GM19452 (cell line): ENCODE data around the gene TNP2.

Source experiments
- ATAC-seq: cut with Tn5 transposase; IDR thresholded peaks from one replicate; pipeline ENCODE4 v1.9.1; 2021; ENCODE audit not compliant: unreplicated experiment

Gene TNP2

DNA sequence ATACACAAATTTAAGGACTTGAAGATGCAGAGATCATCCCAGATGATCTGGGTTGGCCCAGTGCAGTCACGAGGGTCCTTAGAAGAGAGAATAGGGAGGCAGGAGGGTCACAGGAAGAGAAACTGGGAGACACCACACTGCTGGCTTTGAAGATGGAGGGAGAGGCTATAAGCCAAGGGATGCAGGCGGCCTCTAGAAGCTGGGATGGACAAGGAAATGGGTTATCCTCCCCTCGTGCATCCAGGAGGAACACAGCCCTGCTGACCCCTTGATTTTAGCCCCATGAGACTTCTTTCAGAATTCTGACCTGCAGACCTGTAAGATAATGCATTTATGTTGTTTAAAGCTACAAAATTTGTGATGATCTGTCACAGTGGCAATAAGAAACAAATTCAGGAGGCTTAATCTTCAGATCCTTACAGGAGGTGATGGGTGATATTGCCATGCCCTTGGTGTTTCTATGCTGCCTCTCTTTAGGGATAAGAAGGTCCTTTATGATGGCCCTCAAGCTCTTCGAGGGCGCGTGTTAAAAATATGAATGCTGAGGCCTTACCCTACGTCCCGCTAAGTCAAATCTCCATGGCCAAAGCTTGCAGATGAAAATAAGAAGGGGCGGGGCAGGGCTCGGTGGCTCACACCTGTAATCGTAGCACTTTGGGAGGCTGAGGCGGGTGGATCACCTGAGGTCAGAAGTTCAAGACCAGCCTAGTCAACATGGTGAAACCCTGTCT is 8.6 kb upstream of the TNP2 start:
- ATAC-seq, result no peak

DNA sequence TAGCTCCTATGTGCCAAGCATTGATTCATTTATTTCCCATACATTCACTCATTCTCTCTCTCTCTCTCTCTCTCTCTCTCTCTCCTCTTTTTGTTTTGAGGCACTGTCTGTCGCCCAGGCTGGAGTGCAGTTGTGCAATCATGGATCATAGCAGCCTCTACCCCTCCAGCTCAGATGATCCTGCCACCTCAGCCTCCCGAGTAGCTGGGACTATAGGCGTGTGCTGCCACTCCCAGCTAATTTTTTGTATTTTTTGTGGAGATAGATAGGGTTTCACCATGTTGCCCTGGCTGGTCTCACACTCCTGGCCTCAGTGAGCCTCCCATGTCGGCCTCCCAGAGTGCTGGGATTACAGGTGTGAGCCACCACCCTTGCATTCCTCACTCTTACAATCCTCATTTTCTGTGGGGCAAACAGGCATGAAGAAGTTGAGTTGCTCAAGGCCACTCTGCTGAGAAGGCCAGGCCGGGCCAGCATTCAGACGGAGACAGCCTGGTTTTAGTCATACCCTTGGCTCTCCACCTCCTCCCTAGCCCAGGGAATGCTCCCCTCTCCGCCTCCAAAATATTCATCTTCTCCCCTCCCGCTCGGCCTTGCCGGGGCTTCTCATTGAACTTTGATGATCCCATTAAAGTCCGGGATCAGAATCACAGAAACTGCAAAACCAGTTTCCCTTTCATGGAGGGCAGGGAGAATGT is 7.9 kb upstream of the TNP2 start:
- no peak for ATAC-seq

DNA sequence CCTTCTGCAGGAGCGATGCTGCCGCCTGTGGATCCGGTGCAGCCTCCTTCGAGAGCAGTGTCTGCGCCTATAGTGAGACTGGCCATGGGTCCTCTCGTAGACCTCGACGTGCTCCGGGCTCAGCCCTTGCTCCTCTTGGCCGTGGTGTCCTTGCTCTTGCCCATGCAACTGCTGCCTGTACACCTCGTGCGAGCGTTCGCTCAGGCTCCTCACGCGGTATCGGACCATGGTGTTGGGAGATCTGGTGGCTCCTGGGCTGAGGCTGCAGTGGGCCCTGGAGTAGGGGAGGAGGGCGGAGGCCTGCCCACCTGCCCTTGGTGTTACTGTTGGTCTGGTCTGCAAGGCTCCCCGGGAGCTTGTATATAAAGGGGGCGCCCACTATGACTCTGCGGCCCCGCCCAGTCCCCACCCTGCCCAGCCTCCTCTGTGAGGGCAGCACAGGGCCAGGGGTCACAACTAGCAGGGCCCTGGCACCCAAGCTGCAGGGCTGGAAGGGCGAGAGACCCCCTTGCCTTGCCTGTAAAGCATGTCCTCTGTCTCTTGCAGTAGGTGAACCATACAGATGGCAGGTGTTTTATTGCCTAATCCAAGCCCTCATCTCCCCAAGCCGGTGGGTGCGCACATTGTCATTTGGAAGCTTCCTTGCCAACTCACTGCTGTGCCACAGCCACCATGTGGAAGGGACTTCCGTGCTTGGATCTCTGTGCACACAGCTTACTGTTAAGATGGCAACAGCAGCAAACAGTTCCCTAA is 7.2 kb upstream of the TNP2 start, which contains the start of gene PRM2:
Gene PRM2 (minus strand): TSS at position 338 of the 753 bp plus-strand sequence. CDS start 110 bp downstream, at position 228.
- no peak for ATAC-seq

DNA sequence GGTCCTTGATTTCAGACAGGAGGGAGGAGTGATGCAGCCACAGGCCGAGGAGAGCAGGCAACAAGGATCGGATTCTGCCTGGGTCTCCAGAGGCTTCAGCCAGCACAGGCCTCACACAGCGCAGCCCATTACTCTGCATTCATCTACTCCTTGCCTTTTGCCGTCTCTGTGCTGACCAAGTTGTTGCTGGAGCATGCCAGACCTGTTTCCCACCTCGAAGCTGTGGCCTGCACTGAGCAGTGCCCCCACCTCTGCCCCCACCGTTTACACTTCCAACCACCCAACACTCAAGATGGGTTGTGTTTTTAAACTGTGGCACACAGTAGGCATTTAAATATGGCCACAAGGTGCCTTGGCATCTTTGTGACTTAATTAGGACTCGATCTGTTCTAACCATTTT is 5.8 kb upstream of the TNP2 start:
- ATAC-seq, result no peak

DNA sequence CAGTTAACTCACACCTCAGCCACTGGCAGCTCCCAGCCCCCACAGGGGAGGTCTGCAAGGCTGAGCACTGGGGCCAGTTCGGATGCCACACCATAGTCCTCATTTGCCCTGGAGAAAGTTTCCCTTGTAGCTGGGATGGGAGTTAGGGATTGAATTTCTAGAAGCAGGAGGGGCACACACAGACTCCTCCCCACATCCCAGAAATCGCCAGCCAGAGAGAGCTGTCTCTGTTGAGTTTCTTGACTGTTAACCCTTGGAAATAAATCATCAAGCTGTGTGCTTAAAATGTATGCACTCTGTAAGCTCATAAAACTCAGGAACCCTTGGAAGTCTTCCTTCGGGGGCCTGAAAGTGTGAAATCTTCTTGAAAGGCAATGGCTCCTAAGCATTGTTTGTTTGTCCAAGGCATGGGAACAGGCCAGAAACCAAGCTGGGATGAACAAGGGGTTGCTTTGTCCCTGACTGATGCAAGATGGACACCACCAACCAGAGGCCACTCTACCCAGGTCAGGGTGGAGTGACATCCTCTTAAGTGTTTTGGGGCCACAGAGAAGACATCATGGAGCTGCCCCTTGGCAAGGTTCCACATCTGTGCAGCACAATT is 4.7 kb upstream of the TNP2 start:
- no peak for ATAC-seq

DNA sequence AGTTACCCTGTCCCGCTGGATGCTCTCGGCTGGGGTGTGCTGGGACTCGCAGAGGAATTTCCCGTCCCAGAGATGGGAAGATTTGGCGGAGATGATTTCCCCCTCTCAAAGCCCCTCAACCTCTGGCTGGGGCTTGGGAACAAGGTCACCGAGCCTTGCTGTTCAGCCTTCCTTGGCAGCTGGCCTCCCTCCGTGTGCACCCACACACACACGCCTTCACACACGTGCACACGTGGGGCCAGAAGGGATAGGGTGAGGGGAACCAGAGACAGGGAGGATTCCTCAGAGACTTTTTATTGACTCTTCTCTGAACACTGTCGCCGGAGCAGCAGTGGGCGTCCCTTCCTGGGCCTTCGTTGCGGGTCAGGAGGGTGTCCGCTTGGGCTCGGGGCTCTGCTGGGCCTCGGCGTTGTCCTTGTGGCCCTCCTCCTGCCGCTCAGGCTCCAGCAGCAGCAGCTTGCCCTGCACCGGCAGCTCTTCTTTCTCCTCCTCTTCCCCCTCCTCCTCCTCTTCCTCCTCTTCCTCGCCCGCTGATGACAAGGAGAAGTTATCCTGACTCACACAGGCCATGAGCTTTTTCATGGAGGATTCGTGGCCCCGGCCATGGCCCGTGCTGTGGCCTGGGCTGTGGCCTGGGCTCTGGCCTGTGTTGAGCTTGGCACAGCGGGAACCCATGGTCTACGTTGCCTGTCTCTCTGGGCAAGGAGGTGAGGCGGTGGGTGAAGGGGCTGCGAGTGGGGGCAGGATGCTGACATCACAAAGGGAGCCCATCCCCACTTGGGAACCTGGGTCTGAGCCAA is 4.0 kb upstream of the TNP2 start, which contains the start of gene PRM3:
Gene PRM3 (minus strand): TSS at position 709 of the 800 bp plus-strand sequence. CDS start 34 bp downstream, at position 675.
- no peak for ATAC-seq

DNA sequence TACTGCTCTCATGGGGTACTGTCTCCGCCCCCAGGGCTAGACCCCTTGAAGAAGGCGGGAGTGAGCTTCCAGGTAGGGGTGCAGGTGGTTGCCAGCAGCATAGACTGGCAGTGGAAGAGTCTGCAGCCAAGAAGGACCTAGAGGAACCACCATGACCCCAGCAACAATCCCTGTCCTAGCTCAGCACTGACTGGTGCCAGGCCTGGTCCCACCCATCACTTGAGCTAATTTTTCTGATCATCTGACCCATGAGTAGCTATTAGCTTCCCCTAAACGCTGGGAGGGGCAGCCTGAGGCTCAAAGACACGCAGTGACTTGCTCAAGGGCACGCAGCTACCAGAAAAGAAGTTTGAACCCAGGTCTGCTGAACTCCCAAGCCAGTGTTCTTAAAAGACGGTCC is 3.4 kb upstream of the TNP2 start:
- no peak for ATAC-seq

DNA sequence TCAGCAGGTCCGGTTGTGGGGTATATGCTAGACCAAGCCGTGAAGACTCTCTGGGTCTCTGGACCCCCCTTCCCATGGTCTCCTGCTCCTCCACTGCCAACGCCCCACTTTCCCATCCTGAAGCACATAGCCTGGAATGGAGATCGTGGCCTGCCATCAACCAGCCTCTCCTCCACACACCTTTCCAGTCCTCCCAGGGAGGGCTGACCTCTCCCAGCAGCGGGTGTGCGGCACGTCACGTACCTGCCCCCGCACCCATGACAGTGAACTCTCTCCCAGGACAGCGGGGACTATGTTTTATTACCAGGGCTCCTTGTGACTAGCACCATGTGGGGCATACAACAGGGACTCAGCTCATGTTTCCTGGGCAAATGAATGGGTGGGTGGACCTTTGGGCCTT is 2.5 kb upstream of the TNP2 start:
- ATAC-seq, result no peak

DNA sequence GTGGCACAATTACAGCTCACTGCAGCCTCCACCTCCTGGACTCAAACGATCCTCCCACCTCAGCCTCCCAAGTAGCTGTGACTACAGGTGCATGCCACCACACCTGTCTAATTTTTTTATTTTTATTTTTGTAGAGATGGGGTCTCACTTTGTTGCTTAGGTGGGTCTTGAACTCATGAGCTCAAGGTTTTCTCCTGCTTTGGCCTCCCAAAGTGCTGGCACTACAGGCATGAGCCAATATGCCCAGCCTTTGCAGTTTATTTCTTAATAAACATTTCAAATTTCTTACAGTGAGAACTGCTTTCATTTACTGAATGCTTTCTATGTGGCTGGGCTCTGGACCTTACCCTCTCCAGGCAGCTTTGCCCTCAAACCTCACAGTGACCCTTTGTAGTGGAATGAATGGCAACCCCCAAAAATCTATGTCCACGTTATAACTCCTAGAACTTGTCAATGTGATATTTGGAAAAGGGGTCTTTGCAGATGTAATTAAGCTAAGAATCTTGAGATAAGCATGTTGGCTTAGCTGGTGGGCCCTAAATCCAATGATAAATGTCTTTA is 1.6 kb upstream of the TNP2 start:
- no peak for ATAC-seq

DNA sequence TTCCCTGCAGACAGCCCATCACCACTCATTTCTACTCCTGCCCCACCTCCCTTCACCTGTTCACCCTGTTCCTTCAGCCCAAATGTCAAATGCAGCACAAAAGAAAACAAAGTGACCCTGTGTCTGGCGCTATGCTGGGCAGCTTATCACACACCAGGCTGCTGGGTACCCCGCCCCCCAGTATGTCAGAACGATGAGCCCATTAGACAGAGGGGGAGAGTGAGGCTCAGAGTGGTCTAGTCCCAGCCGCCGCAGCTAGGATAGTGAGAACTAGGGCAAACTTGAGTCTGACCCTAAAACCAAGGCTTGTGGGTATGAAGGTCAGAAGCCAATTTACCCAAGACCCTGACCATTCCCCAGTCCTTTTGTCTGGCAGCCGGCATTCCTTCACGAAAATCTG is 4.0 kb downstream of the TNP2 start:
- no peak for ATAC-seq

DNA sequence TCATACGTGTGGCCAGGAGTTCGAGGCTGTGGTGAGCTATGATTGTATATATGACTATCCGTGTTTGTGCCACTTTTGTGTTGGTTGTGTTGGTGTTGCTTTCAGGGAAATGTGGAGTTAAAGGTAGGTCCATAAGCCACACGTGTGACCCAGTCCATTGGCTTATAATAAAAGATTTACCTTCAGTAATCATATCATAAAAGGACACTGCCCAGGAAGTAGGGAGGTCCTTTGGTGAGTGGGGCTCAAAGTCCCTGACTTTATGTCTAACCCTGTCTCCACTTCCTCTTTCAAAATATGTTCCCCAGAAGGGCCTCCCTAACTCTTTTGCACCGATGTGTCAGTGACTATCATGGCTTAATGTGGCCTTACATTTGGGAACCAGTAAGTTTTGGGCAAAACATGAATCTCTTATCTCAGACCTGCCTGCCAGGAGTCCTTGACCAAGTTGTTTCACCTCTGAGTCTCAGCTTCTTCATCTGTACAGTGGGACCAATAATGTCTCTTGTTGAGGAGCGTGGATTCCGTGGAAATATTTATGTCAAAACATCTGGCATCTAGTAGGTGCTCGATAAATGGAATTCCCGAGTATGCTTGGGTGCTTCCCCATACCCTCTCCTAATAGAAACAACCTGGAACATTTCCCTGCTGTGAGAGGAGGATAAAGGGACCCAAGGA is 4.8 kb downstream of the TNP2 start:
- no peak for ATAC-seq

DNA sequence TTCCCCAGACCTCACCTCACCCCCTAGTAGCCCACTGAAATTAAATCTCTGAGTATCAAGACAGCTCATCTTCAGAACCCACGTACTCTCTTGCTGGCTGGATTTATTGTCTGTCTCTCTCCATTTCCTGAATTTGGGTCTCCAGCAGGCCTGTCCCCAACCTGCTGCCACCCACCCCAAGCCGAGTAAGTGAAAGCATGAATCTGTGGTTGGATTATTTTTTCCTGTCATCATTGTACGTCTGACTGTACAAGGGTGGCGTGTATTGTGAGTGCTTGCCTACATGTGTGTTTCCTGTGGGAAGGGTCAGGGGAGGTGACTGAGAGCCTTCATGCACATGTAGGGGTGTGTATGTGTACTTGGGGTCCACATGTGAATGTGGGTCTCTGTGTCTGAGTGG is 5.4 kb downstream of the TNP2 start:
- ATAC-seq, result no peak

DNA sequence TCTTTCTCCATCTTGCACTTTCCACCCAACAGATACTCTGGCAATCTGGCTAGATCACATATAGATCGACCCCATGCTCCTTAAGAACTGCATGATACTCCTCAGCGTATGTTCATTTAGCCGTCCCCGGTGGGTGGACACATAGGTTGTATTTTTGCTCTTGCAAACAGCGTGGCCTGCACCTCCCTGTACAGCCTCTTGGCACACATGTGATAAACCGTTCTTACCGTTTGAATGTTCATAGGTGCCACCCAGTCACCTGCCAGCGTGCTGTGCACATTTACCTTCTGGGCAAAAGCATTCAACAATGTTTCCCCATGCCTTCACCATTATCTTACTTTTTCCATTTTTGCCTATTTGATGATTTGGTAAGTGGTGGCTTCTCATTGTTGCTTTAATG is 6.2 kb downstream of the TNP2 start:
- no peak for ATAC-seq

DNA sequence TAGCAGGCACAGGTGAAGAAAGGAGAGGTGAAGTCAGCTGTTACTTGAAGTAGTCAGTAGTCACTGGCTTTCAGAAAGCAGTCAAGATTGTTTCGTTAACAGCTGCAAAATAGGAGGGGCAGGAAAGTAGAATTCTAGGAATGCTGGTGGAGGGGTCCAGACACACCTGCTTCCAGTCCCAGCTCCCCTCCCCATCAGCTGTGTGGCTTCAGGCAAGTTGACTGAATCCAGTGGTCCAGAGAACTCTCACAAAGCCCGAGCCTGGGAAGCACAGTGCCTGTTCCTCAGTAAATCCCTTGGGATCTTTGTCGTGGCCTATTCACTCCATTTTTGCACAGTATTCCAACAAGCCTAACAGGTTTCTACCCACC is 8.5 kb downstream of the TNP2 start:
- ATAC-seq, result no peak

DNA sequence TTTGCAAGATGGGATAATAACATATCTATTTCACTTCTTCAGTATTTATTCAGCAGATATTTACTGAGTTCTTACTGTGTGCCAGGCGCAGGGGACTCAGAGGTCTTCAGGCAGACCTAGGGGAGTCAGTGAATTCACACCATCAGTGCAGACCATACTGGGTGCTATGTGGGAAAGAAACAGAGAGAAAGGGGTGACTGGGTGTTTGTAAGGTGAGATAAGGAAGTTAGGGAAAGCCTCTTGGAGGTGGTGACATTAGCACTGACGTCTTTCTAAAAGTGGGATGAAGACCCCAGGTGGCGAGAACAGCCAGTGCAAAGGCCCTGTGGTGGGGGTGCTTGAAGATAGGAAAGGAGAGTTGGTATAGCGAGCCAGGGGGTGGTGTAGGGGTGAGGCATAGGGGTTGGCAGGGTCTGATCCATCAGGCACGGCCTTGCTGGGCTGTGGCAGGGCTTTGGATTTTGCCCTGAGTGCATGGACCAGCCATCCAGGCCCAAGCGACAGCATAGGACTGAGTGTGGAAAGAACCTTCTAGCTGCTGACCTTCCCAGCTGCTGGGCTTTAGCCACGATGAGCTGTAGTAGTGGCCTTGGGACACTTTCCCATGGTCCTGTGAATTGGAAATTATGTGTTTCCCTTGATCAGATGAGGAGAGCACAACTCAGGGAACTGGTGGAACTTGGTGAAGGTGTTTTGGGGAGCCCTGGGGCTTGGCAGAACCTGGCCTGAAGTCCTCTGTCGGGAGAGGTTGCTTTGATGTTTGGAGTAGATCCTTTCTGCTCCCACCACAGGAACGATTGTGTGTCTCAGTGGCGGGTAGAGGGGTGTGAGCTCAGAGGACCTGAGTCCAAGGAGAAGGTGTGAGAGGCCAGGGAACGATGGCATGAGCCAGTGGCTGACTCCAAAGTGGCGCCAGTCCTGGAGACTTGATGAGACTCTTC is 9.2 kb downstream of the TNP2 start:
- no peak for ATAC-seq

DNA sequence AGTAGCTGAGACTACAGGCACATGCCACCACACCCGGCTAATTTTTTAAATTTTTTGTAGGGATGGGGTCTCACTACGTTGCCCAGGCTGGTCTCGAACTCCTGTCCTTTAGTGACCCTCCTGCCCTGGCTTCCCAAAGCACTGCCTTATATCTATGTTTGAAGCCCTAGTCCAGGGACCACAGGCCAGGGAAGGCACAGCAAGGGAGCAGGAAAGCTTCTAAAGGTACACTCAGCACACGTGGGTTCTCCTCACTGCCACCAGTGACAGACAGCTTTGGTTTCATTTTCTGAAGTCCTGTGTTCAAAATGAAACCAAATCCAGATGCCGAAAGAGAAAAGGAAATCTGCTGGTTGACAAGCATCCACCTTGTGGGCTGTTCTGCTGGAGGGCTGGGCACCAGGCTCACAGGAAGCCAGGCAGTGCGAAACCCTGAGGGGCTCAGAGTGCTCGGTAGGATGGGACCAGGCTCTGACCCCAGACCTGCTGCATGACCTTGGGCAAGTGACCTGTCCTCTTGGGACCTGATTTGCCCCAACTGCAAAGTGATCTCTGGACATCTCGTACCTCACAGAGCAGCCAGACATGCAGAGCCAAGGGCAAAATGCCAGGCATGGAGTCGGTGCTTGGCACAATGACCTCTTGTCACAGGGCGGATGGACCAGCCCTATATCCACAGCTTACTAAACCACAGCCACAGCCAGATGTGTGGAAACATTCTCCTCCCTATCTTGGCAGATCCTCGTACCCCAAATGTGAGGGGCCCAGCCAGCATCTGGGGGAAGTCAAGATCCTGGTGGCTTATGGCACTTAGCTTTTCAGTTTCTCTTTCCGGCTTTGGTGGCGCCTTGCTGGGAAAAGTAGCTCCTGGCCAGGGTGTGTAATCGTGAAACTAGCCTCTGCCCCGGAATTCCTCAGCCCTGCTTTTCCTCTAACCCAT is 10.3 kb downstream of the TNP2 start:
- no peak for ATAC-seq

DNA sequence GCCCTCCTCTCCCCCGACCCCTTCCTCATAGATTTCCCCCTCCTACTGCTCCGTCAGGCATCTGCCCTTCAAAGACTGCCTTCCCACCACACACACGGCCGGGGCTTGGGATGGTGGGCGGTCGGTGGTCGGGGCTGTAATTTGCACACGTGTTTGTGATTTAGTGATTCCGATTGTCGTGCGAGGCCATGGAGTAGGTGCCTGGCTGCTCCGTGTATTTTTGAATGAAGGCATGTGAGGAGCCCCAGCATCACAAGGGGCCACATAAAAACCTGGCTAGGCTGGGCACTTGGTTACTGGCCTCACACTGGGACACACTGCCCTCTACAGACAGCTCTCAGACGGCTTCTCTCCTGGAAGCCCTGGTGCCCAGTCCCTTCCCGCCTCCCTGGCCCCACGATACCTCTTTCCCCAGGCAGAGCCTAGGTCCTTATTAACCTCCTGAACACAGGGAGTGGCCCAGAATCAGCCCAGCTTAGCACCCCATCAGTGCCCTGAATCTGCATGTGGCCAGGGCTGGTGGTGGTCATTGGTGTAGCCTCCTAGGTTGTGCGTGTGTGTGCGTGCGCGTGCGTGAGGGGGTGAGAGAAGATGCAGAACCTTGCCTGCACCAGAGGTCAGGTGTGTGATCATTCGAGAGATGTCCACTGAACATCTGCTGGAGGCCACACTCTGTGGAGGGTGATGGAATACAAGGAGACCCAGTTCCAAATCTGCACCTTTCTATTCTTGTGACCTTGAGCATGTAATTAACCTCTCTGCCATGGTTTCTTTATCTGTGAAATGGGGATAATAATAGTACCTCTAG is 11.8 kb downstream of the TNP2 start:
- ATAC-seq, result no peak
